ENCODE measurements around the gene BANP. TPM values are rescaled to one million over a fixed set of nuclear protein-coding genes. Genes with fewer than 3 reads are reported as not detected.
"Not testable (repeated sequence)": the region's sequence is repeated elsewhere in the genome, so short reads cannot be mapped to it uniquely, and the experiment has no call there.

The BANP gene
- total RNA-seq, 1 donor from 2014 or later, result 25.5 TPM

- Mint-ChIP-seq H3K27me3 (ENCODE audit: unreplicated experiment) (peaks cover 4% of the 10 kb centered on the region), H3K36me3 (ENCODE audit: unreplicated experiment) (no peaks in the 10 kb centered on the region), H3K4me3 (ENCODE audit: unreplicated experiment) (no peak overlapping the region), H3K9me3 (ENCODE audit: unreplicated experiment) (no peaks in the 10 kb centered on the region), H3K27ac (ENCODE audit: unreplicated experiment) (no peak overlapping the region), H3K4me1 (ENCODE audit: low read depth, unreplicated experiment) (peaks cover 2% of the 10 kb centered on the region)
- no peak for TF ChIP-seq CTCF (IDR thresholded peaks at IDR 0.05; ENCODE audit: partially characterized antibody, unreplicated experiment)
- DNase-seq, result no peak
Measured at GRCh38 chr16:87933140-87933495, 18.1 kb upstream of the BANP start.

GRCh38 chr16:87934752-87935425 lies 16.3 kb upstream of the BANP start:
- H3K27me3 Mint-ChIP-seq (ENCODE audit: unreplicated experiment); H3K9me3 Mint-ChIP-seq (ENCODE audit: unreplicated experiment); H3K4me3 Mint-ChIP-seq (ENCODE audit: unreplicated experiment); H3K27ac Mint-ChIP-seq (ENCODE audit: unreplicated experiment); H3K36me3 Mint-ChIP-seq (ENCODE audit: unreplicated experiment); DNase-seq; H3K4me1 Mint-ChIP-seq (ENCODE audit: low read depth, unreplicated experiment): not testable (repeated sequence)

- not testable (repeated sequence) for H3K27ac Mint-ChIP-seq (ENCODE audit: unreplicated experiment); H3K27me3 Mint-ChIP-seq (ENCODE audit: unreplicated experiment); H3K9me3 Mint-ChIP-seq (ENCODE audit: unreplicated experiment); H3K4me1 Mint-ChIP-seq (ENCODE audit: low read depth, unreplicated experiment); DNase-seq; H3K36me3 Mint-ChIP-seq (ENCODE audit: unreplicated experiment); H3K4me3 Mint-ChIP-seq (ENCODE audit: unreplicated experiment)
Measured at GRCh38 chr16:87936016-87936374, 15.2 kb upstream of the BANP start.

- no peaks in the 10 kb centered on the region for H3K36me3 Mint-ChIP-seq (ENCODE audit: unreplicated experiment)
- H3K27ac Mint-ChIP-seq (ENCODE audit: unreplicated experiment), result no peak within 1 kb of the TSS
- H3K4me1 Mint-ChIP-seq (ENCODE audit: low read depth, unreplicated experiment), result no peaks in the 10 kb centered on the region
- no peak for TF ChIP-seq CTCF (IDR thresholded peaks at IDR 0.05; ENCODE audit: partially characterized antibody, unreplicated experiment)
- peaks cover 1% of the 10 kb centered on the region for H3K9me3 Mint-ChIP-seq (ENCODE audit: unreplicated experiment)
- no peak within 1 kb of the TSS for H3K4me3 Mint-ChIP-seq (ENCODE audit: unreplicated experiment)
- peaks cover 2% of the 10 kb centered on the region for H3K27me3 Mint-ChIP-seq (ENCODE audit: unreplicated experiment)
- no peak for DNase-seq
Measured at GRCh38 chr16:87936375-87937230, 14.6 kb upstream of the BANP start, which contains the start of gene CA5A. TSS of gene CA5A (minus strand) at chr16:87936529. CDS start at chr16:87936450, 79 bp downstream.

- not testable (repeated sequence) for H3K36me3 Mint-ChIP-seq (ENCODE audit: unreplicated experiment); H3K9me3 Mint-ChIP-seq (ENCODE audit: unreplicated experiment); H3K27ac Mint-ChIP-seq (ENCODE audit: unreplicated experiment); H3K4me3 Mint-ChIP-seq (ENCODE audit: unreplicated experiment); DNase-seq; H3K4me1 Mint-ChIP-seq (ENCODE audit: low read depth, unreplicated experiment); H3K27me3 Mint-ChIP-seq (ENCODE audit: unreplicated experiment)
Measured at GRCh38 chr16:87937231-87937542, 14.0 kb upstream of the BANP start.

- Mint-ChIP-seq H3K4me1 (ENCODE audit: low read depth, unreplicated experiment) (no peaks in the 10 kb centered on the region), H3K27me3 (ENCODE audit: unreplicated experiment) (peaks cover 2% of the 10 kb centered on the region), H3K9me3 (ENCODE audit: unreplicated experiment) (peaks cover 1% of the 10 kb centered on the region), H3K4me3 (ENCODE audit: unreplicated experiment) (no peak overlapping the region), H3K36me3 (ENCODE audit: unreplicated experiment) (no peaks in the 10 kb centered on the region), H3K27ac (ENCODE audit: unreplicated experiment) (no peak overlapping the region)
- DNase-seq, result no peak
- TF ChIP-seq CTCF (IDR thresholded peaks at IDR 0.05; ENCODE audit: partially characterized antibody, unreplicated experiment), result no peak
Measured at GRCh38 chr16:87938412-87938949, 12.8 kb upstream of the BANP start.
